Measurements from ENCODE around the gene ADCY10. TPM values are rescaled to one million over a fixed set of nuclear protein-coding genes. Genes with fewer than 3 reads are reported as not detected.

The ADCY10 gene
- total RNA-seq, 1 experiment from 2014 or later, result 0.46 TPM

DNA sequence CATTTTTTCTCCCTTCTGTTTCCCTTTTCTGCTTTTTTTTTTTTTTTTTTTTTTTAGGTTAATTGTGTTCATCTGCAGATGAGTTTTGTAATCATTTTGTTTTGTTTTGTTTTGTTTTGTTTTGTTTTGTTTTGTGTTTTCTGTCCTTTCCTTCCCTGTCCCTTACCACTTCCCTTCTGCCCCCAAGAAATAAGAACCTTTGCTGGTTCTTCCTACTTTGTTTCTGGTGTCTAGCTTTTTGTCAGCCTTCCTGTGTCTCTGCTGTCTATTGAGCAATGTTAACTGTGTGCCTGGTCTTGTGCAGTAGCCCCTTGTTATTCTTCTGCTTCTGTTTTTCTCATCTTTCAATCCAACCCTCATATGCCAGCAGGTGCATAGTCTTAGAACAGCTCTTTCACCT is 146.2 kb downstream of the ADCY10 start:
- peaks cover 11% of the 10 kb centered on the region; the same call in 1 of the 2 replicates for H3K36me3 ChIP-seq (ENCODE audit: low read depth)
- H3K27me3 ChIP-seq (ENCODE audit: insufficient read depth, low read depth), result no peaks in the 10 kb centered on the region
- TF ChIP-seq, protein P1, sequence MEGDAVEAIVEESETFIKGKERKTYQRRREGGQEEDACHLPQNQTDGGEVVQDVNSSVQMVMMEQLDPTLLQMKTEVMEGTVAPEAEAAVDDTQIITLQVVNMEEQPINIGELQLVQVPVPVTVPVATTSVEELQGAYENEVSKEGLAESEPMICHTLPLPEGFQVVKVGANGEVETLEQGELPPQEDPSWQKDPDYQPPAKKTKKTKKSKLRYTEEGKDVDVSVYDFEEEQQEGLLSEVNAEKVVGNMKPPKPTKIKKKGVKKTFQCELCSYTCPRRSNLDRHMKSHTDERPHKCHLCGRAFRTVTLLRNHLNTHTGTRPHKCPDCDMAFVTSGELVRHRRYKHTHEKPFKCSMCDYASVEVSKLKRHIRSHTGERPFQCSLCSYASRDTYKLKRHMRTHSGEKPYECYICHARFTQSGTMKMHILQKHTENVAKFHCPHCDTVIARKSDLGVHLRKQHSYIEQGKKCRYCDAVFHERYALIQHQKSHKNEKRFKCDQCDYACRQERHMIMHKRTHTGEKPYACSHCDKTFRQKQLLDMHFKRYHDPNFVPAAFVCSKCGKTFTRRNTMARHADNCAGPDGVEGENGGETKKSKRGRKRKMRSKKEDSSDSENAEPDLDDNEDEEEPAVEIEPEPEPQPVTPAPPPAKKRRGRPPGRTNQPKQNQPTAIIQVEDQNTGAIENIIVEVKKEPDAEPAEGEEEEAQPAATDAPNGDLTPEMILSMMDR (conservative IDR thresholded peaks at IDR 0.05), result no peak
- TF ChIP-seq EZH2 (IDR thresholded peaks at IDR 0.05; ENCODE audit: low read depth), result no peak
- peaks cover 18% of the 10 kb centered on the region for H3K79me2 ChIP-seq (ENCODE audit: low read depth)
- no peaks in the 10 kb centered on the region; the same call in 1 of the 2 replicates for H3F3A ChIP-seq (ENCODE audit: insufficient read depth, low read depth)
- H3K9me3 ChIP-seq (ENCODE audit: insufficient read depth, low read depth), result no peaks in the 10 kb centered on the region
- no peak overlapping the region for H3K27ac ChIP-seq
- no peak overlapping the region for H3K4me3 ChIP-seq
- ChIA-PET CTCF (no interaction called here), POLR2A (ENCODE audit: unreplicated experiment) (interaction anchor here (0.7 kb wide), 1 partner anchor 315 kb away, joined by 8 read pairs; no protein-coding TSS in a partner anchor)
- no TSS peak for BruUV-seq (replicated peaks)
- H3K4me2 ChIP-seq, result no peak overlapping the region
- no peaks in the 10 kb centered on the region for H3K4me1 ChIP-seq (replicated peaks; ENCODE audit: insufficient read depth)
- intact Hi-C loops (cut with micrococcal nuclease; ENCODE audit: unreplicated experiment), result no loop called here
- H4K20me1 ChIP-seq (ENCODE audit: insufficient read depth), result no peaks in the 10 kb centered on the region
- DNase-seq, result no peak
- H3K9me2 ChIP-seq (ENCODE audit: insufficient read depth), result no peaks in the 10 kb centered on the region
- no peak overlapping the region for H2AFZ ChIP-seq

DNA sequence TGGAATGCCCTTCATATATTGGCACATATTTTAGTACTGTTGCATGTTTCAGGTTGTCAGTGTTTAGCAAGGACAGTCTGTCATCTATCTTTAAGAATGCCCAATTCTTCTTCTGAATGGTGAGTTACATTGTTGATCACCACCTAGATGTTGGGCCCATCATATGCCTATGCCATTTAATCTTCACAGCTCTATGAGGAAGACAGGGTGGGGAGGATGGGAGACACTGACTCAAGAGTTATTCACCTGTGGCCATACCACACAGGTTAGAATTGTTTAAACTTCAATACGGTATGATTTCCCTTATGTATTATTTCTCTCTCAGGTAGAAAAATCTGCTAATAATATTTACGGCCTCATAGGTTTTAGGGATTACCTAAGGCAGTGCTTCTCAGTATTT is 147.4 kb downstream of the ADCY10 start:
- BruUV-seq (replicated peaks), result no TSS peak
- H3K36me3 ChIP-seq (ENCODE audit: low read depth), result peaks cover 10% of the 10 kb centered on the region; the same call in 1 of the 2 replicates
- no peaks in the 10 kb centered on the region for H3K9me3 ChIP-seq (ENCODE audit: insufficient read depth, low read depth)
- H3K4me1 ChIP-seq (replicated peaks; ENCODE audit: insufficient read depth), result no peaks in the 10 kb centered on the region
- no peak for DNase-seq
- H2AFZ ChIP-seq, result no peak overlapping the region
- TF ChIP-seq, protein P1 (conservative IDR thresholded peaks at IDR 0.05), result no peak
- no peak for TF ChIP-seq EZH2 (IDR thresholded peaks at IDR 0.05; ENCODE audit: low read depth)
- H3K27me3 ChIP-seq (ENCODE audit: insufficient read depth, low read depth), result no peaks in the 10 kb centered on the region
- H3K9me2 ChIP-seq (ENCODE audit: insufficient read depth), result no peaks in the 10 kb centered on the region
- intact Hi-C loops (cut with micrococcal nuclease; ENCODE audit: unreplicated experiment), result no loop called here
- peaks cover 24% of the 10 kb centered on the region for H3K79me2 ChIP-seq (ENCODE audit: low read depth)
- ChIA-PET CTCF (interaction anchor here (0.6 kb wide), 1 partner anchor 11 kb away, joined by 3 read pairs; no protein-coding TSS in a partner anchor), POLR2A (ENCODE audit: unreplicated experiment) (no interaction called here)
- no peaks in the 10 kb centered on the region; the same call in 1 of the 2 replicates for H3F3A ChIP-seq (ENCODE audit: insufficient read depth, low read depth)
- no peak overlapping the region for H3K27ac ChIP-seq
- no peak overlapping the region for H3K4me3 ChIP-seq
- H4K20me1 ChIP-seq (ENCODE audit: insufficient read depth), result no peaks in the 10 kb centered on the region
- H3K4me2 ChIP-seq, result no peak overlapping the region

DNA sequence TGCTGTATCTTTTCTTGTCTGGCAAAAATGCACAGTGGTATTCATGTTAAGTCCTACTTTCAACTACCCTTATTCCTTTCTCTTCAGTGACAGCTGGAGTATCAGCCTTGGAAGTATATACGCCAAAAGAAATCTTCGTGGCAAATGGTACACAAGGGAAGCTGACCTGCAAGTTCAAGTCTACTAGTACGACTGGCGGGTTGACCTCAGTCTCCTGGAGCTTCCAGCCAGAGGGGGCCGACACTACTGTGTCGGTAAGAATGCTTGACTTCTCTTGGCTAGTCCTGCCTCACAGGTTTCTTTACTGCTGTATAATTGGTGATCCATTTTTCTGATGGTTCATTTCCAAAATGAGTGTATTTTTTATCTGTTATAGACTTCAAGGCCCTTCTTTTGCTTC is 148.4 kb downstream of the ADCY10 start:
- no peaks in the 10 kb centered on the region for H4K20me1 ChIP-seq (ENCODE audit: insufficient read depth)
- no peaks in the 10 kb centered on the region; the same call in 1 of the 2 replicates for H3F3A ChIP-seq (ENCODE audit: insufficient read depth, low read depth)
- peaks cover 24% of the 10 kb centered on the region for H3K79me2 ChIP-seq (ENCODE audit: low read depth)
- no peak overlapping the region for H2AFZ ChIP-seq
- H3K9me3 ChIP-seq (ENCODE audit: insufficient read depth, low read depth), result no peaks in the 10 kb centered on the region
- no peak overlapping the region for H3K27ac ChIP-seq
- no peaks in the 10 kb centered on the region for H3K9me2 ChIP-seq (ENCODE audit: insufficient read depth)
- no peaks in the 10 kb centered on the region for H3K27me3 ChIP-seq (ENCODE audit: insufficient read depth, low read depth)
- TF ChIP-seq, protein P1 (conservative IDR thresholded peaks at IDR 0.05), result no peak
- no peak for TF ChIP-seq EZH2 (IDR thresholded peaks at IDR 0.05; ENCODE audit: low read depth)
- no peak for DNase-seq
- ChIA-PET POLR2A (ENCODE audit: unreplicated experiment) (no interaction called here), CTCF (no interaction called here)
- no peaks in the 10 kb centered on the region for H3K4me1 ChIP-seq (replicated peaks; ENCODE audit: insufficient read depth)
- H3K4me2 ChIP-seq, result no peak overlapping the region
- intact Hi-C loops (cut with micrococcal nuclease; ENCODE audit: unreplicated experiment), result no loop called here
- BruUV-seq (replicated peaks), result no TSS peak
- peaks cover 10% of the 10 kb centered on the region; the same call in 1 of the 2 replicates for H3K36me3 ChIP-seq (ENCODE audit: low read depth)
- H3K4me3 ChIP-seq, result no peak overlapping the region
